ENCODE measurements around the gene GLT6D1. TPM values are rescaled to one million over a fixed set of nuclear protein-coding genes. Genes with fewer than 3 reads are reported as not detected.

The GLT6D1 gene
- total RNA-seq, 1 donor = not detected

- no peak for TF ChIP-seq CTCF (IDR thresholded peaks at IDR 0.05; ENCODE audit: insufficient read depth, low read length)
- no peak for DNase-seq (ENCODE audit: low read depth)
- no peak overlapping the region for H3K4me3 ChIP-seq (ENCODE audit: low read depth, low read length)
These were observed 65.0 kb downstream of the GLT6D1 start for GRCh38 chr9:135574331-135574730.

Other genes with a start within 250 kb of the GLT6D1 start
- 2.8 and 5.2 TPM in 2 replicates for gene PPP1R26, start 159.8 kb downstream of the GLT6D1 start, total RNA-seq (ENCODE audit: low replicate concordance)
- 5.5 and 21.4 TPM in 2 replicates for gene MRPS2, start 138.9 kb downstream of the GLT6D1 start, total RNA-seq (ENCODE audit: low replicate concordance)
- not detected in 2 replicates for gene LCN1, start 118.1 kb downstream of the GLT6D1 start, total RNA-seq (ENCODE audit: low replicate concordance)
- not detected in 2 replicates for gene OBP2A, start 93.4 kb downstream of the GLT6D1 start, total RNA-seq (ENCODE audit: low replicate concordance)
- gene PAEP, start 77.8 kb downstream of the GLT6D1 start, total RNA-seq (ENCODE audit: low replicate concordance) = not detected in 2 replicates
- not detected in 2 replicates for gene LCN9, start 23.8 kb upstream of the GLT6D1 start, total RNA-seq (ENCODE audit: low replicate concordance)
- not detected in 2 replicates for gene SOHLH1, start 59.9 kb upstream of the GLT6D1 start, total RNA-seq (ENCODE audit: low replicate concordance)
- gene KCNT1, start 62.6 kb upstream of the GLT6D1 start, total RNA-seq (ENCODE audit: low replicate concordance) = not detected in 2 replicates

Measured in fibroblast of the aortic adventitia (primary cell).